ENCODE results near the gene CD58.

CD58 gene

GRCh38 chr1:116465845-116466685 is 104.8 kb downstream of the CD58 start:
- no peak for DNase-seq

- DNase-seq = no peak
These were observed 105.4 kb downstream of the CD58 start for GRCh38 chr1:116465477-116465844.

Data from T-helper 9 cell (primary cell).